ENCODE data around the gene ADGRD1. TPM values are rescaled to one million over a fixed set of nuclear protein-coding genes. Genes with fewer than 3 reads are reported as not detected.

The ADGRD1 gene
- total and polyA plus RNA-seq, 8 donors, result 1.4 to 7.3 (median 5.2) TPM

DNA sequence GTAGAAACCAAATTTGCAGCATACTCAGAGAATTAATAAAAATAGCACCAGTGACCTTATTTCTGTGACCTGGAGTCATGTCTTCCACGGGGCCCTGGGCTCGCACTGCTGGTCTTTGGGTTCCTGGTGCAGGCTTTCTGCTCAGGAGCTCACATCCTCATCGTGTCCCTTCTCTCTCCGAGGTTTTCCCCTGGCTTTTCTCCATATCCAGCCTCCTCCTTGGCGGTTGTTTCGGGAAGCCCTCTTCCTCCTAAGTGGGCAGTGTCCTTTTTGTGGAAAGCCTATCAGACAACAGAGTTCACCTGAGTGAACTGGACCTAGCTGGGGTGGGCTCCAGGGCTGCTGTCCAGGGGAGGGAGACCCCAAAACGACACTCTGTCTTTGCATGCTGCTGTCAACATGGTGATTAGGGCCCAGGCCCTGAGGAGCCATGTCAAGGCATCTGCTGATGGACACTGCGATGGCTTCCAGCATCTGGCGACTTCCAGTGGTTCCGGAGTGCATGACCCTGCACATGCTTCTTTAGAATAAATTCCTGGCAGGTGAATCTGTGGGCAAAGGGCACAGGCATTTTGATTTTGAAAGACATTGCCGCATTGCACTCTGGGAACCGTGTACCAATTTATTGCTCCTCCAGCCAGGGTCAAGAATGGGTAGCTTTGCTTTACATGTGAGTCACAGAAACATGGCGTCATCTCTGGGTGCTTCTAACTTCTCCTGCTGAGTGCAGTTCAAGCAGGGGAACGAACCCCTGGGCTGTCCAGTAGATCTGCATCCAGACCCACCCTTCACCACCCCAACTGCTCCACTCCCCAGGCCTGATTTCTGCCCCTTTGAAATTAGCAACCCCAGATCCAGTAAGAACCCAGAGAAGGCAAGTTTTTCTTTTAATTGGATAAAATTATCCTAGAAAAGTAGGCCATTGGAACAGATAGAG, 136.8 kb downstream of the ADGRD1 start:
- no peak overlapping the region for H3K4me3 ChIP-seq
- intact Hi-C loops (cut with DNase I), result no loop called here
- no peak overlapping the region for H3K27ac ChIP-seq
- DNase-seq, result peak in 2 of 6 donors; percentile 8 to 41
- H3K9me3 ChIP-seq, result no peaks in the 10 kb centered on the region
- H3K27me3 ChIP-seq, result no peaks in the 10 kb centered on the region
- ATAC-seq, result no peak
- 83 to 84% methylated on average over 14 of the region's 14 CpGs for WGBS, 2 donors
- H3K4me1 ChIP-seq, result no peaks in the 10 kb centered on the region
- no peak for TF ChIP-seq CTCF (IDR thresholded peaks at IDR 0.05)
- H3K36me3 ChIP-seq, result no peaks in the 10 kb centered on the region
- no peak for FAIRE-seq

DNA sequence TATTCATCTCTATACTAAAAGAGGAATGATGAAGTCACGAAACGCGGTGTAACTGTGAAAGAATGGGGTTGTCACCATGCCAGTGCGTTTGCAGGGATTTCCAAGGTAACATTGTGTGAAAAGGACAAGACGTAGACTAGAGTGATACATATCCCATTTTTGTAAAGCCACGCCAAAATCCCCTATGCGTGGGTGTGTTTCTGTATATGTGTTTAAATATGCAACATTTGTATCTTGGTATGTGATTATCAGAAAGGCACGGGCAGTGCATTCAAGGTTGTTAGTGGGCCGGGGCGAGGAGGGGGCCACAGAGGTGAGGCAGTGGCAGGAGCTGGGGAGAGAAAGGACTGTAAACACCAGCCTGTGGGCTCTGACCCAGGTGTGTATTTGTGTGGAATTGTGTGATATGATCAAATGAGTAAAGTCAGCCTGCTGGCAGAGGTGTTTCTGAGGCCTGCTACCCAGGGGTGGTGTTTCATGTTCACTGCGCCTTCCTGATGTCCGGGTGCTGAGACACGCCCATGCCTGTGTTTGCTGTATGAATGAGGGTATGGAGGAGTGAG, 137.8 kb downstream of the ADGRD1 start:
- Histone ChIP-seq H3K27me3 (no peaks in the 10 kb centered on the region), H3K36me3 (no peaks in the 10 kb centered on the region), H3K27ac (no peak overlapping the region), H3K4me1 (no peaks in the 10 kb centered on the region), H3K4me3 (no peak overlapping the region), H3K9me3 (no peaks in the 10 kb centered on the region)
- 64 to 67% methylated on average over 12 to 13 of the region's 13 CpGs for WGBS, 2 donors
- no peak for TF ChIP-seq CTCF (IDR thresholded peaks at IDR 0.05)
- FAIRE-seq, result no peak
- ATAC-seq, result no peak
- DNase-seq, result peak in 1 of 6 donors; percentile 13
- intact Hi-C loops (cut with DNase I), result no loop called here

- no peaks in the 10 kb centered on the region for H3K9me3 ChIP-seq
- DNase-seq (peak in 2 of 6 donors; percentile 11 to 39), ATAC-seq (no peak), FAIRE-seq (no peak)
- 83 to 89% methylated on average over 18 of the region's 18 CpGs for WGBS, 2 donors
- intact Hi-C loops (cut with DNase I), result no loop called here
- H3K27ac ChIP-seq, result no peak overlapping the region
- H3K27me3 ChIP-seq, result no peaks in the 10 kb centered on the region
- H3K36me3 ChIP-seq, result no peaks in the 10 kb centered on the region
- H3K4me3 ChIP-seq, result no peak overlapping the region
- TF ChIP-seq CTCF (IDR thresholded peaks at IDR 0.05), result no peak
- no peaks in the 10 kb centered on the region for H3K4me1 ChIP-seq
Measured at GRCh38 chr12:131091976-131092691, 138.4 kb downstream of the ADGRD1 start.

DNA sequence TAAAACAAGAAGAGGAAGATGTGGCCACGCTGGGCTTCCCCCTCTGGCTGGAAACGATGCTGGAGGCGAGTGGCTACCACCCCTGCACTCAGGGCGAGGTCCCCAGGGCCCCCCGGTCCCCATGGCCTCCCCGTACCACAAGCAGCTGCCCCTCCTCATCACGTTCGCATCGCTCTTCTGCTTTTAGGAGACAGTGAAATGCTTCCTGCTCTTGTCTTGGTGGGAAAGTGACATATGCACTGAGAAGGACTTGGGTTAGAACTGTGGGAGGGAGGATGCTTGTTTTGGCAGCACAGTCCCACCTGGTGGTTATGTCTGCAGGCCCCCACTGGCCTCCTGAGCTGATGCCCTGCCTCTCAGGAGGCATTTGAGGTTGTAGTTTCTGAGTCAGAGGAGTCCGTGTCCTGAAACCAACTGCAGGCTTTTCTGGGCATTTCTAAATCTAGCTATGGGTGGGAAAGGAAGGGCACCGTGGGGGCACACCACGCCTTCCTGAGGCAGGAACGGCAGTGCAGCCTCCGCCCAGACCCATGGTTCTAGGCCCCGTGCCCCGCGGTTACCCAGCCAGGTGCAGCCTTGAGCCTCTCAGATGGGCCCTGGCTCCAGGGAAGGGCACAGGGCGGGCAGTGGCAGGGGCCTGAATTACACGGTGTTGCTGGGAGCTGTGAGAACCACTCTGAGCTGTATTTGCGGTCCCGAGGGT, 139.3 kb downstream of the ADGRD1 start:
- Histone ChIP-seq H3K27me3 (no peaks in the 10 kb centered on the region), H3K4me1 (no peaks in the 10 kb centered on the region), H3K27ac (no peak overlapping the region), H3K36me3 (no peaks in the 10 kb centered on the region), H3K9me3 (no peaks in the 10 kb centered on the region), H3K4me3 (no peak overlapping the region)
- DNase-seq (peak in 2 of 6 donors; percentile 5 to 49), FAIRE-seq (no peak), ATAC-seq (no peak)
- intact Hi-C loops (cut with DNase I), result no loop called here
- TF ChIP-seq CTCF (IDR thresholded peaks at IDR 0.05), result no peak
- WGBS, 2 donors, result 78 to 90% methylated on average over 21 of the region's 21 CpGs

All from pancreas (tissue), 10 donors.